GM18519 (cell line): ENCODE data around the gene ASIC3.
"Not testable (repeated sequence)": the region's sequence is repeated elsewhere in the genome, so short reads cannot be mapped to it uniquely, and the experiment has no call there.

Experiments used
- ATAC-seq: cut with Tn5 transposase; IDR thresholded peaks from one replicate; pipeline ENCODE4 v1.9.1; 2021; ENCODE audit warnings: mild to moderate bottlenecking, moderate library complexity; ENCODE audit not compliant: unreplicated experiment, low FRiP score

Gene ASIC3

GRCh38 chr7:151047976-151048815 lies at the start of gene ASIC3:
ASIC3 (plus strand) TSS chr7:151048531; CDS start chr7:151048886, 355 bp downstream.
- ATAC-seq, result no peak

DNA sequence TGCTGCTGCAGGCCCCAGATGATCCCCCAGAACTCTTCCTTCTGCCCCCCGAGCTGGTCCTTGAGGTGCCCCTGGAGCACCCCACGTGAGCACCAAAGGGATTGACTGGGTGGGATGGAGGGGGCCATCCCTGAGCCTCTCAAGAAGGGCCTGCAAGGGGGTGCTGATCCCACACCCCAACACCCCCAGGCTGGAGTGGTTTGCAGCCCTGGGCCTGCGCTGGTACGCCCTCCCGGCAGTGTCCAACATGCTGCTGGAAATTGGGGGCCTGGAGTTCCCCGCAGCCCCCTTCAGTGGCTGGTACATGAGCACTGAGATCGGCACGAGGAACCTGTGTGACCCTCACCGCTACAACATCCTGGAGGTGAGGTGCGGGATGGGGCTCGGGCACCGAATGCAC lies 49.3 kb upstream of the ASIC3 start:
- ATAC-seq, result no peak

DNA sequence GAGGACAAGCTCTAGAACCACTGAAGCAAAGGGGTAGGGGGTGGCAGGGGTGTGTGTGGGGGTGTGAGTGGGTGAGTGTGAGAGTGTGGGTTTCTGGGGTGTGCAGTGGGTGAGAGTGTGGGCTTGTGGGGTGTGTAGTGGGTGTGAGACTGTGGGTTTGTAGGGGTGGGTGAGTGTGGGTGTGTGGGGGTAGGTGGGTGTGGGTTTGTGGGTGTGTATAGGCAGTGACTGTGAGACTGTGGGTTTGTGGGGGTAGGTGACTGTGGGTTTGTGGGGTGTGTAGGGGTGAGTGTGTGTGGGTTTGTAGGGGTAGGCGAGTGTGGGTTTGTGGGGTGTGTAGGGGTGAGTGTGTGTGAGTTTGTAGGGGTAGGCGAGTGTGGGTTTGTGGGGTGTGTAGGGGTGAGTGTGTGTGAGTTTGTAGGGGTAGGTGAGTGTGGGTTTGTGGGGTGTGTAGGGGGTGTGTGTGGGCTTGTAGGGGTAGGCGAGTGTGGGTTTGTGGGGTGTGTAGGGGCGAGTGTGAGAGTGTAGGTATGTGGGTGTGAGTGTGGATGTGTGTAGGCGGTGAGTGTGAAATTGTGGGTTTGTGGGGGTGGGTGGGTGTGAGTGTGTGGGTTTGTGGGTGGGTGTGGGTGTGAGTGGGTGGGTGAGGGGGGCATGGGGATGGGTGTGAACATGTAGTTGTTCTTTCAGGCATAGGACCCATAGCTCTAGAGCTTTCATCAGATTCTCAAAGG lies 48.7 kb upstream of the ASIC3 start:
- ATAC-seq, result no peak

GRCh38 chr7:151000897-151001495 lies 47.3 kb upstream of the ASIC3 start:
- no peak for ATAC-seq

DNA sequence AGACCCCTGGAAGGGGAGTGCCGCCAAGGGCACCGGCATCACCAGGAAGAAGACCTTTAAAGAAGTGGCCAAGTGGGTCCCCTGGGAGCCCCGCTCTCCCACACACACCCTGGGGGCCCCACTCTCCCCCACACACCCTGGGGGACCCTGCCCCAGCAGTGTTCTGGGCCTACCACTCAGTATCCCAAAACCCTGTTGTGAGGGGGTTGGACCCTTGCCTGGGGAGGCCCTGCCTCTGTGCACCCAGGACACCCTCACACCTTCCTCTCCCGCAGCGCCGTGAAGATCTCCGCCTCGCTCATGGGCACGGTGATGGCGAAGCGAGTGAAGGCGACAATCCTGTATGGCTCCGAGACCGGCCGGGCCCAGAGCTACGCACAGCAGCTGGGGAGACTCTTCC lies 46.8 kb upstream of the ASIC3 start:
- ATAC-seq, result no peak

DNA sequence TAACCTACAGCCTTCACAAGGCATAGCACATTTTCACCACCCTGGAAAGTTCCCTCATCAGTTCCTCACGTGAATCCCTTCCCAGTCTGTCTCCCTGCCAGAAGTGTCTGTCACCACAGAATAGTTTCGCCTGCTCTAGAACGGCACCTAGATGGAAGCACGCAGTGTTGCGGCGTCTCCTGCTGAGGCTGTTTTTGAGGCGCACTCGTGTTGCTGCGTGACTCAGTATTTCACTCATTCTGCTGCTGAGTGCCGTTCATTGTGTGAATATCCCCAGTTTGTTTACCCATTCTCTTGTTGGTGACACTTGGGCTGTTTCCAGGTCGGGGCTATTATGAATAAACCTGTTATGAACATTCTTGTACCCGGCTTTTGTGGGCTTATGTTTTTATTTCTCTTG lies 44.8 kb upstream of the ASIC3 start:
- ATAC-seq, result no peak

GRCh38 chr7:151005566-151005965 lies 42.8 kb upstream of the ASIC3 start:
- ATAC-seq, result no peak

GRCh38 chr7:151006590-151007300 lies 41.6 kb upstream of the ASIC3 start:
- ATAC-seq, result no peak

DNA sequence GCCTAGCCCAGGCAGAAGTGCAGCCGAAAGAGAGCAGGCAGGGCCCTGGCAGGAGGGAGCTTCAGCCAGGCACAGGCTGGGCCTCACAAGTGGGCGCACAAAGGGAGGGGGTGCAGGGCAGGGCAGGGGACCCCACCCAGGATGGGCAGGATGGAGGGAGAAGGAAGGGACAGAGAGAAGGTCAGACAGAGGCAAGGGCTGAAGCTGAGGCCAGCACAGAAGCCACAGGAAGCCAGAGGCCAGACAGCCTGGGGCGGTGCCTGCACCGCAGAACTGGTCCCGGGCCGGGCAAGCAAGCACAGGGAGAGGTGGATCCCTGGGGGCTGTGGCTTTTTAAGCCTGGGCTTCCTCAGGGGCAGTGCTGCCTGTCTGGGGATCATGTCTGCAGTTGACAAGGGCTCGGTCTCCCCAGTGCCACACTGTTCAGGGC lies 40.8 kb upstream of the ASIC3 start:
- ATAC-seq, result no peak

- no peak for ATAC-seq
Measured at GRCh38 chr7:151008143-151008510, 40.2 kb upstream of the ASIC3 start.

DNA sequence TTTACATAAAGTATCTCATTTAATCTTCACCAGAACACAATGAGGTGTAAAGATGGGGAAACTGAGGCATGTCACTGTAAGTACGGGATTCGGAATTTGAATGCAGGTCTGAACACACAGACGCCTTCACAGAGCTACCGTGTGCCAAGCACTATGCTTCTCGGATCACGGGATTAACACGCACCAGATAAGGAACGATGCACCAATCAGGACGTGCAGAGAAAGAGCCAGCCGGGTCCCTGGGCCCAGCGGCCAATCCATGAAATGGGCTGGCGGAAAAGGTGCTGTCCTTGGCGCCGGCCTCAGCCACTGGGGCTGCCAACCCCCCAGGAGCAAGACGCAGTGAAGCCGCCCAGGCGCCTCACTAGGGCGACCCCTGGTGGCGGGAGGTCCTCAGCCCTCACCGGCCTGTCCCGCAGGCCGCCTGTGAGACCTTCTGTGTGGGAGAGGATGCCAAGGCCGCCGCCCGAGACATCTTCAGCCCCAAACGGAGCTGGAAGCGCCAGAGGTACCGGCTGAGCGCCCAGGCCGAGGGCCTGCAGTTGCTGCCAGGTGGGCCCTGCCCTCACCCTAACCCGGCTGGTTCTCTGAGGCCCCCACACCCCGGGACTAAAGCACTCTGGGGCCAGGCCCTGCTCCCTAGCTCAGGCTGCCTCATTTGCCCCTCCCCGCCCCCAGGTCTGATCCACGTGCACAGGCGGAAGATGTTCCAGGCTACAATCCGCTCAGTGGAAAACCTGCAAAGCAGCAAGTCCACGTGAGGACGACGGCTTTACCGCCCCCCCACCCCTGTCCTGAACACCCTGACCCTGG lies 39.6 kb upstream of the ASIC3 start:
- ATAC-seq, result no peak

DNA sequence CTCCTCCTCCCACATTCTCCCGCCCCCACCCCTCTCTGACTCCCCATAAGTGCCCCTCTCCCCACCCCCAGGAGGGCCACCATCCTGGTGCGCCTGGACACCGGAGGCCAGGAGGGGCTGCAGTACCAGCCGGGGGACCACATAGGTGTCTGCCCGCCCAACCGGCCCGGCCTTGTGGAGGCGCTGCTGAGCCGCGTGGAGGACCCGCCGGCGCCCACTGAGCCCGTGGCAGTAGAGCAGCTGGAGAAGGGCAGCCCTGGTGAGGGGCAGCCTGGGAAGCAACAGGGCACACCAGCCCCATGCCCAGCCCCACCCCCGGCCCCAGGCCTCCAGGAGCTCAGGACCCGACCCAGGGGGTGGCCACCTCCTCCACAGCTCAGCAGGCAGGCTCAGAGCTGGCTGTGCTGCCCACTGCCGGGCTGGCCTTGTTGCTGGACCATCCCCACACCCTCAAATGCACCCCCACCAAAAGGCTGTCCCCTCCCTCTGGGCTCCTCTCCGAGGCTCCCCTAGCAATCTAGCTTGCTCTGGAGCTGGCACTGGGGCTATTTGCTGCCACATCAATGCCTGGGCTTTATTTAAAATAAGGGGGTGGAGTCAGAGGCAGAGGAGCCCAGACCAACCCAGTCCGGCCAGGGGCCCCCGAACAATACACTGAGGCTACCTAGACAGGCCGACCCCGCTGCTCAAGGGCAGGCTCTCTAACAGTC lies 38.8 kb upstream of the ASIC3 start:
- no peak for ATAC-seq

- no peak for ATAC-seq
Measured at GRCh38 chr7:151010037-151010306, 38.4 kb upstream of the ASIC3 start.

DNA sequence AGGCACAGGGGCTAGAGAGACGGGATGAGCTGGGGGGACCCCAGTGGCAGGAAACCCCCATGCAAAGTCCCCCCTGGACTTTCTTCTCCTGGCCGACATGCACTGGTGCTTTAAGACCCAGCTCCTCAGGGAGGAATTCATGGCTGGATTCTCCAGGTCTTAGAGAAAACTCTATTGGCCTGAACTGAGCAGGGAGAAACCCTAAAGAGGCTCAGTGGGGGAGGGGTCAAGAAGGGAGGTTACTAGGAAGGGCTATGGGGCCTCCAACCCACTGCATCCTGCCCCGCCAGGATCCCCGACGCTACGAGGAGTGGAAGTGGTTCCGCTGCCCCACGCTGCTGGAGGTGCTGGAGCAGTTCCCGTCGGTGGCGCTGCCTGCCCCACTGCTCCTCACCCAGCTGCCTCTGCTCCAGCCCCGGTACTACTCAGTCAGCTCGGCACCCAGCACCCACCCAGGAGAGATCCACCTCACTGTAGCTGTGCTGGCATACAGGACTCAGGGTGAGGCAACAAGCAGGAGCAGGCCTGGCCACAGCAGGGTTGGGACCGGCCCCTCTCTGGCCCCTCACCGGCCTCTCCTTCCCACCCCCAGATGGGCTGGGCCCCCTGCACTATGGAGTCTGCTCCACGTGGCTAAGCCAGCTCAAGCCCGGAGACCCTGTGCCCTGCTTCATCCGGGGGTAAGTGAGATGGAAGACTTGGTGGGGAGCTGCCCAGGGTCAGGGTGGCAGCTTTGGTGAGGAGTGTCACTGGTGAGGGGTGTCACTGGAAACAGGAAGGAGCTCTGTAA lies 37.8 kb upstream of the ASIC3 start:
- no peak for ATAC-seq

GRCh38 chr7:151011097-151011409 lies 37.3 kb upstream of the ASIC3 start:
- no peak for ATAC-seq

- ATAC-seq, result not testable (repeated sequence)
Measured at GRCh38 chr7:151011616-151012015, 36.7 kb upstream of the ASIC3 start.

DNA sequence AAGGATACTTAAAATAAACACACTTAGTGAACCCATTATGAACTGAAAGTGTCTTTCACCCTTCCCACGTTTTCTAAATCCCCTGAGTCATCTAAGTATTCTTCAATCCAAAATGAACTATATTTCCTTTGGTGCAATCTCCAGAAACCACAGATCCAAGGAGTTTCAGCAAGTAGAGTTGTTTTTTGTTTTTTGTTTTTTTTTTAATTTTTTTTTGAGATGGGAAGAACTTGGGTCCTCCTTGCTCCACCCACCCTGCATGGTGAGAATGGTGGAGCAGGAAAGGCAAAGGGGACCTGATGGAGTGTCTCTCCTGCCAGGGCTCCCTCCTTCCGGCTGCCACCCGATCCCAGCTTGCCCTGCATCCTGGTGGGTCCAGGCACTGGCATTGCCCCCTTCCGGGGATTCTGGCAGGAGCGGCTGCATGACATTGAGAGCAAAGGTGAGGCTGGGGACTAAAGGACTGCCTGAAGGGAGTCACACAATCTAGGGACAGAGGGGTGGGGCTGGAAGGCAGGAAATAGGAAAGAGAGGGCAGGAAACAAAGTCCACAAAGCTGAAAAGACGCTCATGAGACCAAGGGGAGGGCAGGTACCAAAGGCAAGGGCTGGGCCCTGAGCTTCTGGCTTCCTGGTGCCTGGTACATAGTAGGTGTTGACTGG lies 36.2 kb upstream of the ASIC3 start:
- no peak for ATAC-seq

DNA sequence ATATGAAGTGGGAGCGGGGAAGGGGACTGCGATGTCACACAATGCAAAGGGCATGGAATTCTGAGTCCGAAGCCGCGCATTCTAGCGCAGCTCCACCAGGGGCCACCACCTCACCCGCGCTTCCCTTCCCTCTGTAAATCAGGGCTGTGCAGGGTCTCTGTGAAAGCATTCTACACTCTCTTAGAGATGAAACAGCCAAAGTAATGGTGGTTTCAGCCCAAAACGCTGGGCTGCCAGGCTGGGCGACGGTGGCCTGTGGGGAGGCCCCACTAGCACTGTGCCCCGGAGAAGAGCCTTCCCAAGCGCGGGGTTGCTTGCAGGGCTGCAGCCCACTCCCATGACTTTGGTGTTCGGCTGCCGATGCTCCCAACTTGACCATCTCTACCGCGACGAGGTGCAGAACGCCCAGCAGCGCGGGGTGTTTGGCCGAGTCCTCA lies 35.4 kb upstream of the ASIC3 start:
- ATAC-seq, result no peak

GRCh38 chr7:151013356-151013732 lies 35.0 kb upstream of the ASIC3 start:
- ATAC-seq, result no peak
